GM23248 (cell line): ENCODE measurements around the gene SPSB4. TPM values are rescaled to one million over a fixed set of nuclear protein-coding genes. Genes with fewer than 3 reads are reported as not detected.
A peak's percentile ranks its signal among the peaks of the same experiment; 100 is the strongest.

Experiments used
- DNase-seq: peaks from one replicate; pipeline ENCODE4 v3.0.0-alpha.2; 2015
- H2AFZ ChIP-seq: fragments of 200-600 bp; sonication (generic); 2 replicates; pipeline ENCODE4 v1.6.1; 2016; ENCODE audit warnings: antibody characterized with exemption
- H3F3A ChIP-seq: fragments of 200-600 bp; sonication (generic); 2 replicates; pipeline ENCODE4 v1.6.1; 2016; ENCODE audit warnings: mild to moderate bottlenecking, antibody characterized with exemption, mixed run types; ENCODE audit not compliant: insufficient read depth
- H3K27ac ChIP-seq: fragments of 200-600 bp; sonication (generic); 2 replicates; pipeline ENCODE4 v1.5.1; 2016; ENCODE audit warnings: mild to moderate bottlenecking
- H3K27me3 ChIP-seq: fragments of 200-600 bp; sonication (generic); replicated peaks from 2 replicates; pipeline ENCODE4 v1.6.1; 2016; ENCODE audit warnings: mild to moderate bottlenecking; ENCODE audit not compliant: insufficient read depth
- H3K36me3 ChIP-seq: fragments of 200-600 bp; sonication (generic); 2 replicates; pipeline ENCODE4 v1.6.1; 2016; ENCODE audit warnings: low read depth, mild to moderate bottlenecking
- H3K4me1 ChIP-seq: fragments of 200-600 bp; sonication (generic); 2 replicates; pipeline ENCODE4 v1.6.1; 2016; ENCODE audit warnings: mild to moderate bottlenecking; ENCODE audit not compliant: insufficient read depth
- H3K4me2 ChIP-seq: fragments of 200-600 bp; sonication (generic); one replicate; pipeline ENCODE4 v1.6.1; 2016; ENCODE audit warnings: mild to moderate bottlenecking; ENCODE audit not compliant: unreplicated experiment
- H3K4me3 ChIP-seq: fragments of 200-600 bp; sonication (generic); 2 replicates; pipeline ENCODE4 v1.5.1; 2016; ENCODE audit warnings: mild to moderate bottlenecking
- H3K79me2 ChIP-seq: fragments of 200-600 bp; sonication (generic); 2 replicates; pipeline ENCODE4 v1.6.1; 2016; ENCODE audit warnings: mild to moderate bottlenecking; ENCODE audit not compliant: insufficient read depth
- H3K9ac ChIP-seq: fragments of 200-600 bp; sonication (generic); 2 replicates; pipeline ENCODE4 v1.6.1; 2016; ENCODE audit warnings: mild to moderate bottlenecking
- H3K9me2 ChIP-seq: fragments of 200-600 bp; sonication (generic); 2 replicates; pipeline ENCODE4 v1.6.1; 2016; ENCODE audit warnings: mixed run types, mild to moderate bottlenecking, moderate library complexity; ENCODE audit not compliant: insufficient read depth
- H3K9me3 ChIP-seq: fragments of 200-600 bp; sonication (generic); one replicate; pipeline ENCODE4 v1.6.1; 2017; ENCODE audit warnings: low read depth
- H4K20me1 ChIP-seq: fragments of 200-600 bp; sonication (generic); 2 replicates; pipeline ENCODE4 v1.6.0; 2016; ENCODE audit not compliant: insufficient read depth
- EZH2 ChIP-seq: fragments of 200-600 bp; sonication (generic); IDR thresholded peaks from 2 replicates; pipeline ENCODE4 v1.6.1; 2018; ENCODE audit warnings: antibody characterized with exemption, mild to moderate bottlenecking; ENCODE audit not compliant: insufficient read depth, poor library complexity, severe bottlenecking
- EZH2phosphoT487 ChIP-seq: fragments of 200-600 bp; sonication (generic); IDR thresholded peaks from 2 replicates; pipeline ENCODE4 v1.6.1; 2018; ENCODE audit warnings: antibody characterized with exemption, moderate library complexity, mild to moderate bottlenecking, low read depth; ENCODE audit not compliant: insufficient read depth
- WGBS, 2 experiments: methylation state at CpG; one replicate each; pipeline ENCODE4 v1.1.6; 2015 to 2017; ENCODE audit warnings: low lambda C conversion rate in 2 of 2, low coverage in 1 of 2; ENCODE audit errors: missing lambda C conversion rate in 2 of 2; 5-methylcytosine and 5-hydroxymethylcytosine counted together
- in situ Hi-C: fragments of 300-500 bp; cut with MboI; formaldehyde crosslinking; loops from 2 replicates; pipeline ENCODE4 v1.15.0; 2020
- polyA plus RNA-seq: library from polyadenylated mRNA; unstranded; fragments of >200 nt; fragmentation: Nextera tagmentation; extraction: Ambion mirVana; gene quantifications from 2 replicates; pipeline ENCODE4 v1.2.1, GENCODE V29; 2016
- total RNA-seq: library from RNA; depleted of rRNA; stranded (reverse); fragments of >200 nt; shearing (Covaris generic); gene quantifications from 2 replicates; pipeline ENCODE4 v1.2.3, GENCODE V29; 2014

Gene SPSB4
- total and polyA plus RNA-seq, 2 experiments from 2014 or later = not detected

DNA sequence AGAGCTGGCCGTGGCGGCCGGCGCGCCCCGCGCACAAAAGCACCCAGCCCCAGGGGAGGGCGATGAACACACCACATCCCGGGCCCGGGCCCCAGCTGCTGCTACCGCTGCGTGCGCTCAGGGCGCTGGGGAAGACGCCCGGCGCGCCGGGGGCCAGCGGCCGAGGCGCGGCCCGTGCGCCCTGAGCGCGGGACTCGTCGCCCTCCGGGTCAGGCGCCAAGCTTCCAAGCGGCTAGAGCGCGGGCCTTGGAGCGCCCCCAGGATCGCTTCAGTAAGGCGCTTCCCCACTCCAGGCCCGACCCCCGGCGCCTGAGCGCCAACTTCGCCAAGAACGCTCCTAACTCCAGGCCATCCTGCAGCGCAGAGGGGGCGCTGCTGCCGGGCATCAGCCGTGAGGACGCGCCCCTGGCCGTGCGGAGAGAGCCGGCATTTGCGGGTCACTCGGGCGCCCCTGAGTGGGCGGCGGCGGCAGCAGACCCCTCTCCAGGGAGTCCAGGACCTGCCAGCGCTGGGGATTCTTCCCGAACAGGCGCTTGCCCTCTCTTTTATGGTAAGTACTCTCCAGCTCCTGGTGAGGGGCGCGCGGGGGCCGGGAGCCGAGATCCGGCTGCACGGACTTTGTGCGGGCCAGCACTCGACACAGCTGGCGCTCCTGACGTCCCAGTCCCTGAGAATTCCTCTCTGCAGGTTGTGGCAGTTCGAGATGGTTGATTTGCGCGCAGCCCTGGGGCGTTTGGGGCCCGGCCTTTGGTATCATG lies 475 bp downstream of the SPSB4 start:
- peak overlapping the region; percentile 42 for H3K4me2 ChIP-seq
- WGBS, 2 experiments = 1 to 3% methylated on average over 61 to 67 of the region's 77 CpGs
- peak overlapping the region; percentile 12; the same call in 1 of the 2 replicates for H2AFZ ChIP-seq

DNA sequence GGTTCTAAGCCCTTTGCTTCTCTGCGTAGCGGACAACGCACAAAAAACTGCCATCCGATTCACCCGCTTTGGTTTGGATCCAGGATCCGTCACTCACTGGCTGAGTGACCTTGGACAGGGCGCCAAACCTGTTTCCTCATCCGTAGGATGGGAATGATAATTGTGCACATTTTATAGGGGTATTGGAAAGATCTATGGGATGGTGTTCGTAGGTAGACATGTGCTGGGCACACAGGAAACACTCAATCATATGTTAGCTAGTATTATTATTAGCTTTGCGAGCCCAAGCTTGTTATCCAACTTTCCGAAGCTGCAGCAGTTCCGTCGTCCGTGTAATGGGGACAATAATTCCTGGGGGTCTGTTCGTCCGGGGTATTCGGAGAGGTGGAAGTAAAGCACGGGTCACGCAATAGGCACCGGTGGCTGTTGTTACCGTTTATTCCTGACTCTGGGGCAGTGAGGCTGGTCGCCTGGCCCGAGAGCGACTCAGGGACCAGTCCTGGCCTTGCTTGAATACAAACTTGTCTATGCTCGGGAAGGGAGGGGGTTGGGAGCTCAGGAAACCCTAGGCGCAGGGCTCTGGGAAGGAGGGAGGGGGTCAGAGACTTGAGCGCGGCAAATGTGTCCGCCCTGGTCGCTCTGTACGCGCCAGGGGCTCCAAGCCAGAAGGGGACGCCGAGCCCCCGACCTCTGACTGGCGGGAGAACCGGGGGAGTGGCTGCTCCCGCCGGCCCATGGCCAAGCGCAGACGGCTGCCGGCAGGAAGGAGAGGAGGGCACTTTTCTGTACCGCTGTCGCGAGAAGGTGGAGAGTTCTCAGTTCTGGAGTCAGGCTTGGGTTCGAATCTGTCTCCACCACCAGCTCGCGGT lies 1.3 kb downstream of the SPSB4 start:
- no peak for DNase-seq
- Histone ChIP-seq H3K9ac (no peak overlapping the region), H3K9me3 (no peaks in the 10 kb centered on the region), H3K27ac (no peak overlapping the region), H3K36me3 (no peaks in the 10 kb centered on the region), H3K4me1 (no peaks in the 10 kb centered on the region), H3F3A (no peaks in the 10 kb centered on the region), H2AFZ (peak overlapping the region; percentile 12; the same call in 1 of the 2 replicates), H3K9me2 (no peaks in the 10 kb centered on the region), H3K79me2 (no peaks in the 10 kb centered on the region), H3K4me2 (no peak overlapping the region), H4K20me1 (no peaks in the 10 kb centered on the region), H3K4me3 (no peak overlapping the region), H3K27me3 (peaks cover 60% of the 10 kb centered on the region)
- TF ChIP-seq EZH2 (no peak), EZH2phosphoT487 (no peak)
- in situ Hi-C loops = no loop called here
- WGBS, 2 experiments = 4 to 5% methylated on average over 39 to 48 of the region's 48 CpGs

More for the DNA sequence above, 475 bp downstream of the SPSB4 start:
- DNase-seq = no peak
- Histone ChIP-seq H3K27me3 (peaks cover 60% of the 10 kb centered on the region), H3K36me3 (no peaks in the 10 kb centered on the region), H4K20me1 (no peaks in the 10 kb centered on the region), H3F3A (no peaks in the 10 kb centered on the region), H3K4me1 (no peaks in the 10 kb centered on the region), H3K9me3 (no peaks in the 10 kb centered on the region), H3K27ac (no peak overlapping the region), H3K9me2 (no peaks in the 10 kb centered on the region), H3K4me3 (peak overlapping the region; percentile 54), H3K79me2 (no peaks in the 10 kb centered on the region), H3K9ac (no peak overlapping the region)
- TF ChIP-seq EZH2 = no peak
- TF ChIP-seq EZH2phosphoT487 = no peak
- in situ Hi-C loops = no loop called here

- Histone ChIP-seq H3K79me2 (no peaks in the 10 kb centered on the region), H3K9me3 (no peaks in the 10 kb centered on the region), H3K4me2 (no peak overlapping the region), H3K9me2 (no peaks in the 10 kb centered on the region), H3K4me1 (no peaks in the 10 kb centered on the region), H3K4me3 (no peak overlapping the region), H3K27ac (no peak overlapping the region), H4K20me1 (no peaks in the 10 kb centered on the region), H3K36me3 (no peaks in the 10 kb centered on the region), H2AFZ (no peak overlapping the region), H3F3A (no peaks in the 10 kb centered on the region), H3K9ac (no peak overlapping the region), H3K27me3 (peaks cover 41% of the 10 kb centered on the region)
- in situ Hi-C loops = no loop called here
- no peak for DNase-seq
- TF ChIP-seq EZH2 (no peak), EZH2phosphoT487 (no peak)
- WGBS, 2 experiments = 55 to 59% methylated on average over 5 of the region's 5 CpGs
These were observed 4.0 kb downstream of the SPSB4 start for GRCh38 chr3:141055136-141055535.

DNA sequence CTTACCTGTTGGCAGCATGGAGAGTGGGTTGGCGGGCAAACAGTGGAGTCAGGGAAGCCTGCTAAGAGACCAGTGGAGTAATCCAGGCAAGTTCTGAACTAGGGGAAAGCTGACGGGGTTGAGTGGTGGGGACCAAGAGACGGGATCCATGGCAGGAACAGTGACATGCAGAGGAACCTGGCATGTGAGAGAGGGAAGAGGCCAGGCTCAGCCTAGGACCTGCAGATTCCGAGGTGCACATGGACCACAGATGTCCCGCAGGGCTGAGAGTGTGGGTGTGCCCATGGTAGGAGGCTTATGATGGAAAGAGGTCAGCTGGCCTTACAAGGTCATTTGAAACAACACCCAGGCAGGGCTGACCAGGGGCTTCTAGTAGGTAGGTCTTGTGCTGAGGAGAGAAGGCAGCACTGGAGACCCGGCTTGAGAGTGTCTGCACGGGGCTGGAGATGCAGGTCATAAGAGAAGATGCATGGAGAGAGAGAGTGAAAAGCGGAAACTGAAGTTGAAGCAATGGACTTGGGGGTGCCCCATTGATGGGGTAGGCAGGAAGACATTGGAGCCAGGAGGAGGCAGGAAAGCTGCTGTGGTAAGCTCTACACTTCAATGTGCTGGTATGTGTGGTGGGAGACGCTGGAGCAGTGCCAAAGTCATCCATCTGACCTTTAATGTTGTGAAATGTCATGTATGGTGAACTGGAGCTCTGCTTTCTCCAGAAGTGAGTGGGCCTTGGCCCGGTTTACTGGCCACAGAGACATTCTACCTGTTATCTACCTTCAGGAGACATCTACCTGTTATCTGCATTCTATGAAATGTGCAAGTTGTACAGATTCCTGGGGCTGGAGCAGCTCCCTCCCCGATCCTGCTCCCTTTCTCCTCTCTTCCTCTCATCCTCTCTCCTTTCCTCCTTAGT lies 4.6 kb downstream of the SPSB4 start:
- H2AFZ ChIP-seq = no peak overlapping the region
- H3F3A ChIP-seq = no peaks in the 10 kb centered on the region
- H3K4me2 ChIP-seq = no peak overlapping the region
- no peaks in the 10 kb centered on the region for H3K79me2 ChIP-seq
- H3K9me2 ChIP-seq = no peaks in the 10 kb centered on the region
- no peaks in the 10 kb centered on the region for H3K36me3 ChIP-seq
- no peak overlapping the region for H3K4me3 ChIP-seq
- no peak for TF ChIP-seq EZH2
- TF ChIP-seq EZH2phosphoT487 = no peak
- H4K20me1 ChIP-seq = no peaks in the 10 kb centered on the region
- in situ Hi-C loops = no loop called here
- no peak overlapping the region for H3K27ac ChIP-seq
- no peak overlapping the region for H3K9ac ChIP-seq
- H3K27me3 ChIP-seq = peaks cover 34% of the 10 kb centered on the region
- H3K4me1 ChIP-seq = no peaks in the 10 kb centered on the region
- no peak for DNase-seq
- 50 to 63% methylated on average over 11 of the region's 11 CpGs for WGBS, 2 experiments
- H3K9me3 ChIP-seq = no peaks in the 10 kb centered on the region
